HUDEP-2 (cell line): ENCODE results near the gene SMARCC2.
"Not testable (repeated sequence)": the region's sequence is repeated elsewhere in the genome, so short reads cannot be mapped to it uniquely, and the experiment has no call there.

Experiments
- DNase-seq, 76 experiments: peaks; one replicate each; lab custom pipeline; 2025; ENCODE audit not compliant: unreplicated experiment in 76 of 76; lab: John Stamatoyannopoulos, UW

The SMARCC2 gene

DNA sequence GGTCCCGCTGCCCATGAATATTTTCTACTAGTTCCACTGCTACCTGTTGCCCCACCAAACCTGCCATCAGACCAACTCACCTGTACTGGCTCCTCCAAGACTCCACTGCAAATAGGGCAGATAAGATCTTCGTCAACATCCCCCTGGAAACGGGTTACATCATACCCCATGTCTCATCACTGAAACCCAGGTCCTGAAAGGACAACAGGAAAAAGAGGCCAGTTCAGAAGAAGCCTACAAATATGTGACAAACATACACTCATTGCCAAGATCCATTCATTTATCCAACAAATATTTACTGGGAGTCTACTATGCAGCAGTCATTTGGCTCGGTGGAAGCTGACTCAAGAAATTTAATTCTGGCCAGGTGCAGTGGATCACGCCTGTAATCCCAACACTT lies 24.6 kb upstream of the SMARCC2 start:
- DNase-seq = no peak

DNA sequence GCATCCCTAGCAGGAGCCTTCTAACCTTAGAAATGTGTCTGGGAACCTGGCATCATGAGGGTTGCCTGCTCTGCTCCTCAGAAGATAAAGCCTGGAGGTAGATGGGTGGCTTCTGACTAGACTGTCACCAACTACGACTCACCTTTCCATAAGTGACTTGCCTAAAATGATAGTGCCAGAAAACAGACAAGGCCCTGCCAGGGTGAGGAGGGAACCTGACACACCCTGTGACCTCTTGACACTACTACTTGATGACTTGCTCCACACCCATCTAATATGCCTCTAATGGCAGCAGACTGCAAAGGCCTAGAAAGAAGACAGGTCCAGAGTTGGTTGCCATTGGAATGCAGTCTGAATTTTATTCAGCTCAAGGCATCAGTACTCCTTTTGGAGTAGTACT lies 23.1 kb upstream of the SMARCC2 start:
- DNase-seq = peak in 11 of 76 experiments; percentile 9 to 31 (median 17)

DNA sequence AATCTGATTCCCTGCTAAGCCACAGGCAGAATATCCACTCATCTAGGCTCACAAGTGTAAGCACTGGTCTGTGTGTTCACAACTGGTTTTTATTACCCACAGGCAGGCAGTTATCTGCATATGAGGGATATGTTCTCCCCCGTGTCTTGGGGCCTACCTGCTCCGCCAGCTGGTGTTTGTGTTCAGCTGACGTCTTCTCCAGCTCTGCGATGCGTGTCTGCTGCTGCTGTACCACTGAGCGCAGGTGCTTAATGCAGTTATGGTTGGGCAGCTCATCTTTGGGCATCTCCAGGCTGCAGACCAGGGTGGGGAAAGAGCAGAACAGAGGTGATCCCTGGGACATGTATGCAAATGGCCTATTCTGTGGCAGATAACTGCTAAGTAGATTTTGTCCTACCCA lies 18.7 kb upstream of the SMARCC2 start:
- DNase-seq = no peak

DNA sequence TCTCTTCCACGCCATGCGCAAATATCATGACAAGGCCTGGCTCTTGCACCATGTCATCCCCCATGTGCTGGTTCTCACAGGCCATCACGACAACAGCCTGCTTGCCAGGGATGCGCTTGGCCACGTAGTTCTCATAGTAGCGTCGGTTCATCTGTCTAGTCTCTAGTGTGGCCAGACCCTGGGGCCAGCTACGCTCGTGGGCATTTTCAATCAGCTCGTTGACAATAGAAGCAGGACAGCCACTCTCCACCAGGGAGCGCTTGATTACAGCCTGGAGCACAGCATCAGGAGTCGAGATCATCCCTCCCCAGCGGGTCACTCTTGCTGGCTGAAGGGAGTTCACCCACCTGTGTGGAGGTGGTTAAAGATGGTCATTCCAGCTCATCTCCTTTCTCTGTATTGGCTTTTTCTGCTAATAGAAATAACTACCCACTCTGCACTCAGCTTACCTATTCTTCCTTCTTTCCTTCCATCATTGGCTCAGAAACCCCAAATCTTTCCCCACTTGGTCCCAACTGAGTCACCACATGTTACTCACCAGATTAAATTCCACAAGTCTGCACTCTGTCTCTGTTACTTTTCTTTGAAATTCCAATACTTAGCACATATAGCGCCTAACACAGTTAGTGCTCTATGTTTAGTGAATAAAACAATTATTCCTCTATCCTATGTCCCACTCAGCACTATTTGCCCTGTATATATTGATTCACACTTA lies 17.3 kb upstream of the SMARCC2 start:
- peak in 50 of 76 experiments; percentile 7 to 69 (median 30) for DNase-seq

DNA sequence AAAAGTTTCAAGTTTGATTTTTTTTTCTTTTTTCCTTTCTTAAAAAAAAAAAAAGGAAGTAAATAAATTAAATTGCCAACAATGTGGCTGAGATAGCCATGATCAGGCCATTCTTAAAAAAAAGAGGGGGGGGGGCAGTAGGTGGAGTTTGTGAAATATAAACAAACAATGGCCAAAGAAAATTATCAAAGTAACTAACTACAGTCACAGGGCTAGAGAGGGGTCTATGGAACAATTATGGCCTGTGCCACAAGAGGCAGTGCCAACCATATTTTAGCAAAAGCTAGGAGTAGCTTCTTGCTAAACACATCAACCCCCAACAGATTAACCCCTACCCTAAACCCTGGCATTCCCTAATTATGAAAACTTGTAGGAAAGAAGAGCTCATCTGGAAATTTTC lies 16.2 kb upstream of the SMARCC2 start:
- no peak for DNase-seq

DNA sequence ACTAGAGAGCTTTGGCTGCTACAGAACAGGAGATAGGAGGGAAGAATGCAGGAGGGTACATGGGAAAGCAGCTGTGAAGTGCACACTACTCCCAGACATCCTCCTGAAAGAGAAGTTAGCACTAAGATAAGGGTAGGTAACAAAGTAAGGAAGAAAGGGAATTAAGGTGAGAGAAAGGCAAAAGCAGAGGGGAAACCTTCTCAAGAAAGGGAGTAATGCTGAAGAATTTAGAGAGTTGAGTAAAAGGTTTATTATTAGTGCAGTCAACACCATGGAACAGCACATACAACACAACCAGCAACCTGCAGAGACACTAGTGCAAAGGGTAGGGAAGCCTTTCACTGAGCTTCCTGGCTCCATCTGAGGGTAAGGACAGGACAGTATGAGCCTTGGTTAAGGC lies 15.0 kb upstream of the SMARCC2 start:
- no peak for DNase-seq

DNA sequence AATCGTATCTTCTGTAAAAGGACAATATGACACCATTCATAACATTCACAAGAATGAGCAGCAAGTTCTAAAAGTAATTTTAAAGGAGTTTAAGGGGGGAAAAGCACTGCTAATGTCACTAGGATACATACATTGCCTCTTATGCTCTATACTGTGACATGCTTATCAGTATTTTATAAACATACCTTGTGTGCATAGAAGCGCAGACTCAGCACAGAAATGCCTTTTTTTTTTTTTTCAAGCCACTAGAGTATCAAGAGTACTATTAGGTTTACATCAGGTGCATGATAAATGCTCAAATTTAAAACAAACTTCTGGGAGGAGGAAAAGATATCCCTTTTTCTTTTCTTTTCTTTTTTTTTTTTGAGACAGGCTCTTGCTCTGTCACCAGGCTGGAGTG lies 13.6 kb upstream of the SMARCC2 start:
- no peak for DNase-seq

DNA sequence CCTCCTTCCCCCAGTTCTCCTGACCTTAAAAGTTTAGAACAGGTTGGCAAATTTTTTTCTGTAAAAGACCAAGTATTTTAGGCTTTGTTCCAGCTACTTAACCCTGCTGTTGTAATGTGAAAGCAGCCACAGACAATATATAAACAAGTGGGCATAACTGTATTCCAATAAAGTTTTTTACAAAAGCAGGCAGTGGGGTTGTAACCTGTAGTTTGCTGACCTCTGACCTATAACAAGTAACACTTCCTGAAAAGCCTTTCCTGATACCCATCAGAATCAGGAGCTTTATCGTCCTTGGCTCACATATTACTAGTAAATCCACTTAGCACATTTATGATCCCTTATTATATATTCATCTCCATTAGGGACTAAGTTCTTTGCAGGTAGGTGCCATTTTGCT lies 13.1 kb upstream of the SMARCC2 start:
- DNase-seq = peak in 1 of 76 experiments; percentile 8

DNA sequence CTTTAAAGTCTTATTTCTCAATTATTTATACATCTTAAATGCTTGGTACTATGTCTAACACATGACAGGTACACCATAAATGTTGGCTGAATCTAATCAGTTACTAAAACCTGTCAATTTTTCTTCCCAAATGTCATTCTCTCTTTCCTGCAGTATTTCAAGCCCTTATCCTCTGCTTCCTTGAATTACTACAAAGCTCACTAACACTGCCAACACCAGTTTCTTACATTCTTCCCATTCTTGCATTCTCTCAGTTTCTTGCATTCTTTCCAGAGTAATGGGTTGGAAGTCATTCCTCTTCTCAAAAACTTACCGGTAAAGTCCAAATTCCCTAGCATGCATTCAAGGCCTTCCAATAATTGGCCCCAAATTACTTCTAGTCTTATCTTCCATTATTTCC lies 9.6 kb upstream of the SMARCC2 start:
- DNase-seq = no peak

DNA sequence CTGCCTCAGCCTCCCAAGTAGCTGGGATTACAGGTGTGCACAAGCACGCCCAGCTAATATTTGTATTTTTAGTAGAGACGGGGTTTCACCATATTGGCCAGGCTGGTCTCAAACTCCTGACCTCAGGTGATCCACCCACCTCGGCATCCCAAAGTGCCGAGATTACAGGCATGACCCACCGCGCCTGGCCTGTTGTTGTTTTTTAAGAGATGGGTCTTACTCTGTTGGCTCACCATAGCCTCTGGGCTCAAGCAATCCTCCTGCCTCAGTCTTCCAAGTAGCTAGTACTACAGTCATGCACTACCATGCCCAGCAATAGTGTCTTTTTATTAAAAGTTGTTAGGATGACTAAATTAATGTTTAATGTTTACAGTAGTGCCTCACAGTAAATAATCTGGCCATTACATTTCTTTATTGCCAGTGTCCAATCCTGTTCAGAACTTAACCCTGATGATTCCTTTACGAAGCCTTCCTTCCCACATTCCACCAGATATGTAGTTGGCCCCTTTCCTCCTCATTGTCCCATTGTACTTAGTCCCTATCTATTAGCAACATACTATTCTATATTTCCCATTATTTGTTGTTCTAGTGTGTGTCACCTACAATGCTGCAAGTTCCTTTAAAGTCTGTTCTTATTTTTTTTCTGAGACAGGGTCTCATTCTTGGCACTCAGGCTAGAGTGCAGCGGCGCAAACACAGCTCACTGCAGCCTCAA lies 8.8 kb upstream of the SMARCC2 start:
- DNase-seq = no peak

DNA sequence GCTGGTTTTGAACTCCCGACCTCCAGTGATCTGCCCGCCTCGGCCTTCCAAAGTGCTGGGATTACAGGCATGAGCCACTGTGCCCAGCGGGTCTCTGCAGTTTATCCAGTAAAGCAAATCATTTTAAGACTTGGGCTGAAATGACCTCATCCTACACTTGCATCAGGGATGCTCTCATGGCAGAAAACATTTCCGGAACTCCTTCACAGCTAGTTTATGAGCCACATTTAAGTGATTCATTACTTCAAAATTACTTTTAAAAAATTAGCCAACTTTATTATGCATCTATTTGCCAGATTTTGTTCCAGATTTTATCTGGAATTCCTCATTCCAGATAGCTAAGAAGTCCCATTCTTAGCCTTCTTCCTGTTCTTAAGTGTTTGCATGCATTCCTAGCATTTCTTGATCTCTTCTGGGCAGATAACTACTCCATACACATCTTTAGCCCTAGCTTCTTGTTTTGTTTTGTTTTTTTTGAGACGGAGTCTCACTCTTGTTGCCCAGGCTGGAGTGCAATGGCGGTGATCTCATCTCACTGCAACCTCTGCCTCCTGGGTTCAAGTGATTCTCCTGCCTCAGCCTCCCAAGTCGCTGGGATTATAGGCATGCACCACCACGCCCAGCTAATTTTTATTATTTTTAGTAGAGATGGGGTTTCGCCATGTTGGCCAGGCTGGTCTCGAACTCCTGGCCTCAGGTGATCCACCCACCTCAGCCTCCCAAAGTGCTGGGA lies 7.7 kb upstream of the SMARCC2 start:
- DNase-seq = not testable (repeated sequence)

DNA sequence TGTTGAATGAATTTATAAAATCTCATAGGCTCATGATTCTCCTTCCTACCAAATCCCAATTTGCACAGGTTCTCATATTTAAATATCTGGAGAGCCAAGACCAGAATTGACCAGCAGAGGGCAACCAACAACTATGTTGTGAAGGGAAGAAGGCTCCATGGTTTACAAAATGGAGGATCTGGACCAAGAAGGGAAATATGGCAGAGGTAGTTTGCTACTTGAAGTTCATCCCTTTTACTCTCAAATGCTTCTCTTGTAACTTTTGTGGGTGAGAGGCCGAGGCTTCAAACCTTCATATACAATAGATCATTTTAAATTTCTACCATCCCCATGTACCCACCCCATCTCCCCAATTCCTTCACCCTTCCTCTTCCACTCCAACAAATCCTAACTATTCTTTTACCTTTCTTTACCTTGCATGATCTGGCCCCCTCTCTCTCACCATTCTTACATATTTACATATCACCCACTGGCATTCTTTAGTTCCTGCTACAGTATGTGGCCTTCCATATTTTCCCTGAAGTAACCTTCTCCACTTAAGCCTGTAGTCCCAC lies 3.8 kb upstream of the SMARCC2 start:
- peak in 69 of 76 experiments; percentile 10 to 85 (median 62) for DNase-seq

DNA sequence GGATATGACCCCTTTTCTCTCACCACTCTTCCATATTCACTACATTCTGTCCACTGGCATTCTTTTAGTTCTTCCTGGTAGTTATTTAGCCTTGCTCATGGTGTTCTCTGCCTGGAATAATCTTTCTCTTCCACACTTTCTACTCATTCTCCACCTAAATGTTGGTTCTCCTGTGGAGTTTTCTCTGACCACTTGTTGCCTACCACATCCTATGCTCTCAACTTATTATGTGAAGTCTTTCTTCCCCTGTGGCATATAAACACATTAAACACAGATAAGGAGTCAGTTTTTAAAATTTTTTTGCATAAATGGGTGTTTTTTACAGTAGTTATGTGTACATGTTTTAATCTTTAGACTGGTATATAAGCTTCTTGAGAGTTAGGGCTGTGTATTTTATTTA lies 3.3 kb upstream of the SMARCC2 start:
- no peak for DNase-seq

DNA sequence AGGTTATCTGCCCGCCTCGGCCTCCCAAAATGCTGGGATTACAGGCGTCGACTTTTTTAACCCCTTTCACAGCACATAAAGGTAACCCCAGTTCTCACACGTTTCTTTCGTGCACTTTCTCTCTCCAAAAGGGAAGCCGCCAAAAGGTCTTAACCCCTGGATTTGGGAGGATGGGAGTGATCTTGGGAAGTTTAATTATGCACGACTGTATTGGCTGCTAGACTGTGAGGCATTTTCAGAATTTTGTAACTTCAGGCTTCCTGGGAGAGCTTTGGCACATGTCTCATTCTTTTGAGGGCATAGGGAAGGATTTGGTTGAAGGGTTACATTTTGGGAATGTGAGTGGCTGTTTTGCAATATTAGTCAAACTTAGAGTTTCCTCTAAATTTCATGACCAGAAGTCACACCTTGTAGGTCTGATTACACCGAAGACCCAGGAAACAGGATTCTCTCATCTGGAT lies 1.4 kb upstream of the SMARCC2 start:
- DNase-seq = peak in 1 of 76 experiments; percentile 39

DNA sequence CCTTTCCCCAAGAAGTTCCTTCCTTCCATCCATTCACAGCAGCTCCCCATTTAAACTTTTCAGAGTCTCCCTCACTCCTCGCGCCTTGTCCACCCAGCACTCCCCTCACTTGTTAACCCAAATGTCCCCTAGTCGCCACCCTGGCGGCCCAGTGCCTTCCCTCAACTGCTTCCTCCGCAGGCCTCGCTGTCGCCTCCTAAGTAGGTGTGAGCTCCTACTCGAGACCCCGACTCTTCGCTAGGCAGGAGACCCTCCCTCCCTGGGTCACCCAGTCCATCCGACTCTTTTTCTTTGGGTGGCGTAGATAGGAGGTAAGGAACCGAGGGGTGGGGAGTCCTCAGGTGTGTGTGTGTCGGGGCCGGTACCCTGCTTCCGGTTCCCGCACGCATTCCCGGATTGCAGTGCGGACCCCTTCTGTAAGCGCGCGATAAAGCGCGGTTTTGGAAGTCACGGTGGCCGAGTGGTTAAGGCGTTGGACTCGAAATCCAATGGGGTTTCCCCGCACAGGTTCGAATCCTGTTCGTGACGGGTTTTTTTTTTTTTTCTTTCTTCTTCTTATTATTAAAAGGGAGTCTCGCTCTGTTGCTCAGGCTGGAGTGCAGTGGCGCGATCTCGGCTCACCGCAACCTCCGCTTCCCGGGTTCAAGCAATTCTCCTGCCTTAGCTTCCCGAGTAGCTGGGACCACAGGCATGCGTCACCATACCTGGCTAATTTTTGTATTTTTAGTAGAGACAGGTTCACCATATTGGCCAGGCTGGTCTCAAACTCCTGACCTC lies 823 bp upstream of the SMARCC2 start:
- peak in 75 of 76 experiments; percentile 18 to 97 (median 83) for DNase-seq

DNA sequence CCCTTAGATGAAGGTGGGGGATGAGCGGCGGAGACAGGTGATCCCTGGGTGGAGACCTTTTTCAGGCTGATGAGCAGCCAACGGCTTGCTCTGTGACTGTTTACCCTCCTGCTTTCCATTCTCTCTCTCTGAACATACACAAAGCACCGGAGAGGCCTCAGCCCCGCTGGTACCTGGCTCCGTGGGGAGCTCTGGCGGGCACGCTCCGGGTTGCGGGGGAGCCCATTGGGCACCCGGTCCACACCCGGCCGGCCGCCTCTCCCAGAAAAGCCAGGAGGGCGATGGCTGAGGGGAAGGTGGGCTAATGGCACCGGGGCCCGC lies 545 bp downstream of the SMARCC2 start:
- DNase-seq = no peak

DNA sequence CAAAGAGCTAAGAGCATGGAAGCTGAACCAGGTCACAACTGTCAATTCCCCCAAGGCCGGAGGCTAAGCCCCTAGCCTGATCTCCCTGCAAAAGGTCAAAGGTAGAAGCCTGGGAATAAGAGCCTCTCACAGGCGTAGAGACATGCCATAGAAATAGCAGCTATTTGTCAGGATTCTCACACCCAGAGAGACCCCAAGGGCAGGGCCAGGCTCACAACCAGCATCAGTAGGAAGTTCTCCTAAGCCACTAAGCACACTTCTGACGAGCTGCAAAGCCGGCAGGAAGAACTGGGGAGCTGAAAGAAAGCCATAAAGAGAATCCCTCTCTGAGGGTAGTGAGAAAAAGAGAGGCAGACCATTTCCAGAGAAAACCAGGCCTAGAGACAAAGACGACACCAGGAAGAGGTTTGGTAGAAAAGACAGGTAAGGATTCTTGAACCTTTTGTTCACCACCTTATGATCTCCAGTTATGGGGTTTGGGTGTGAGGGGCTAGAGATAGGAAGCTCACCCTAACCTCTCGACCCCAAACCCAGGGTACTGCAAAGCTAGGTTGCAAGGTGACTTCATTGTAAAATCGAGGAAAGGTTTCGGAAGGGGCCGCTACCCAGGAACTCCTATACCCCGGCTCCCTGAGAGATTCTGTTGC lies 1.0 kb downstream of the SMARCC2 start:
- DNase-seq = peak in 1 of 76 experiments; percentile 14

DNA sequence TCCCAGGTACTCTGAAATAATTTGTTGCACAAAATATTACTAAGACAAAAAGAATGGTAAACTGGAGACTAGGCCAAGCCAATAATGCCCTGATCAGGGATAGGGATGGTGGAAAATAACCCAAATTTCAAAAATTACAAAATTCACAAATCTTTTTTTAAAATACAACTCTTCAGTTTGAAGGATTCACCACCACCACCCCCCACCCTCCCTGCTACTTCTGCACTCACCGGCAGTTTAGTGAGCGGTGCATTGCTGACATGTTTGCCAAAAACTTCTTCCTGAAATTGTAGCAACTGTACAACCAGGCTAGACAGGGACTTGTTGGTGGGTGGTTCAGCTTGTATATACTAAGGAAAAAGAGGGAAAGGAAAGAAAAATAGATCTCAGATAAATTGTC lies 2.3 kb downstream of the SMARCC2 start:
- no peak for DNase-seq

DNA sequence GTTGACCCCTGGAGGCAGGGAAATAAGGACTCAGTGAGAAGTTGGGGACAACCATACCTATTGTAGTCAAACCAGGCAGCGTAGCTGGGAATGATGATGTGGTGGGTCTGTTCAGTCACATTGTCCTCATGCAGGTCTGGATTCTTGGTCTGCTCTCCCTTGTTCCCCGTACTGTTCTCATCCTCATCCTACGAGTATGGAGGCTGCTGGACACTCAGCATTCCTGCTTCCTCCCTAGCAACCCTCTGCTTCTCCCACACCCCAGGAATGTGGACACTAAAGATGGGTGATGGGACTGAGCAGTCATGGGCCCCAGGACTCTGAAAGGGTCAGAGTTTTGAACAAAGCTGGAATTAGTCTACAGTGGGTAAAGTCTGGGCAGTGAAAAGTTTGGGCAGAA lies 10.9 kb downstream of the SMARCC2 start:
- no peak for DNase-seq

DNA sequence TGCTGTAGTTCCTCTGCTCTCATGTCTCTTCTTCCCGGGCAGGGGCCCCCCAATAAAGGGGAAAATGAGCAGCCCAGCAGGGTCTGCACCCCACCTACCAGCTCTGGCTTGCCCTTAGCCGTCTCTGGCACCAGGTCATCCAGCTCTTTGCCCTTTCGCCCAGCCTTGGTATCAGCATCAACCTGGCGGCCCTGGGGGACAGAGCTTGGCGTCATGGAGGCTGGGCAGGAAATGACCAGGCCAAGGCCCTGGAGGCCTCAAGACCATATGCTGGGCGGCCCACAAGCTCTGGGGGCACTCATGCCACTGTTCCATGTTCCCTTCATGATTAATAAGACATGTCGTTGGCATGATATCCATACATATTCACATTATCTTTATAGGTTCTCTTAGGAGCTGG lies 16.4 kb downstream of the SMARCC2 start:
- no peak for DNase-seq
